ENCODE data around the gene BABAM2.

DNA sequence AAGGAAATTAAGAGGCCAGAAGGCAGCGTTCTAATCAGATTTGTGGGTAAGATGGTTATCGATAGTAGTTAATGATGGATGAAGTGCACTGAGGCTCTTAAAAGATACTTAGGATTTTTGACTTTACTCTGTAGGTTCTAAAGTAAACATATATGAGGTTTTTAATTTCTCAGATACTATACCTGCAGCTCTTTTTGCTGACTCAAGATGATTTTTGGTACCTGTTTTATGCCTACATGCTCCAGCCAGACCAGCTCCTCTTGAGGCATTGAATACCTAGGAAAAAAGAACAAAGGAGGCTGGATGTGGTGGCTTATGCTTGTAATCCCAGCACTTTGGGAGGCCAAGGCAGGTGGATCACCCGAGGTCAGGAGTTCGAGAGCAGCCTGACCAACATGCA is 260.5 kb downstream of the BABAM2 start:
- no peak for TF ChIP-seq POLR2A (IDR thresholded peaks at IDR 0.05; ENCODE audit: extremely low read depth, insufficient read length)
- TF ChIP-seq, protein P1, sequence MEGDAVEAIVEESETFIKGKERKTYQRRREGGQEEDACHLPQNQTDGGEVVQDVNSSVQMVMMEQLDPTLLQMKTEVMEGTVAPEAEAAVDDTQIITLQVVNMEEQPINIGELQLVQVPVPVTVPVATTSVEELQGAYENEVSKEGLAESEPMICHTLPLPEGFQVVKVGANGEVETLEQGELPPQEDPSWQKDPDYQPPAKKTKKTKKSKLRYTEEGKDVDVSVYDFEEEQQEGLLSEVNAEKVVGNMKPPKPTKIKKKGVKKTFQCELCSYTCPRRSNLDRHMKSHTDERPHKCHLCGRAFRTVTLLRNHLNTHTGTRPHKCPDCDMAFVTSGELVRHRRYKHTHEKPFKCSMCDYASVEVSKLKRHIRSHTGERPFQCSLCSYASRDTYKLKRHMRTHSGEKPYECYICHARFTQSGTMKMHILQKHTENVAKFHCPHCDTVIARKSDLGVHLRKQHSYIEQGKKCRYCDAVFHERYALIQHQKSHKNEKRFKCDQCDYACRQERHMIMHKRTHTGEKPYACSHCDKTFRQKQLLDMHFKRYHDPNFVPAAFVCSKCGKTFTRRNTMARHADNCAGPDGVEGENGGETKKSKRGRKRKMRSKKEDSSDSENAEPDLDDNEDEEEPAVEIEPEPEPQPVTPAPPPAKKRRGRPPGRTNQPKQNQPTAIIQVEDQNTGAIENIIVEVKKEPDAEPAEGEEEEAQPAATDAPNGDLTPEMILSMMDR (IDR thresholded peaks at IDR 0.05; ENCODE audit: low read depth, low read length) = no peak
